SJCRH30 (cell line): Measurements from ENCODE around the gene WDCP. TPM values are rescaled to one million over a fixed set of nuclear protein-coding genes. Genes with fewer than 3 reads are reported as not detected.

Experiments used
- DNase-seq, 2 experiments: peaks; one replicate each; pipeline ENCODE4 v3.0.0-alpha.2; 2015 to 2020
- H3K27ac ChIP-seq: fragments of 250-450 bp; sonication (Bioruptor Pico); 2 replicates; pipeline ENCODE4 v1.5.1; 2020; ENCODE audit warnings: mild to moderate bottlenecking, moderate library complexity
- H3K27me3 ChIP-seq: fragments of 250-450 bp; sonication (Bioruptor Pico); 2 replicates; pipeline ENCODE4 v1.5.1; 2020; ENCODE audit warnings: mild to moderate bottlenecking, moderate library complexity
- H3K36me3 ChIP-seq: fragments of 250-450 bp; sonication (Bioruptor Pico); 2 replicates; pipeline ENCODE4 v1.5.1; 2020; ENCODE audit warnings: mild to moderate bottlenecking, moderate library complexity
- H3K4me1 ChIP-seq: fragments of 250-450 bp; sonication (Bioruptor Pico); 2 replicates; pipeline ENCODE4 v1.5.1; 2020; ENCODE audit warnings: mild to moderate bottlenecking, moderate library complexity
- H3K4me3 ChIP-seq: fragments of 250-450 bp; sonication (Bioruptor Pico); 2 replicates; pipeline ENCODE4 v1.5.1; 2020; ENCODE audit warnings: mild to moderate bottlenecking, moderate library complexity
- H3K9me3 ChIP-seq: fragments of 250-450 bp; sonication (Bioruptor Pico); replicated peaks from 2 replicates; pipeline ENCODE4 v1.5.1; 2020; ENCODE audit warnings: mild to moderate bottlenecking, moderate library complexity
- total RNA-seq: library from RNA; depleted of rRNA; stranded (reverse); fragments of >200 nt; shearing (Covaris generic); gene quantifications from 2 replicates; pipeline ENCODE4 v1.2.3, GENCODE V29; 2014; rRNA removed

WDCP gene
- total RNA-seq, 1 experiment from 2014 or later = 45.5 TPM

DNA sequence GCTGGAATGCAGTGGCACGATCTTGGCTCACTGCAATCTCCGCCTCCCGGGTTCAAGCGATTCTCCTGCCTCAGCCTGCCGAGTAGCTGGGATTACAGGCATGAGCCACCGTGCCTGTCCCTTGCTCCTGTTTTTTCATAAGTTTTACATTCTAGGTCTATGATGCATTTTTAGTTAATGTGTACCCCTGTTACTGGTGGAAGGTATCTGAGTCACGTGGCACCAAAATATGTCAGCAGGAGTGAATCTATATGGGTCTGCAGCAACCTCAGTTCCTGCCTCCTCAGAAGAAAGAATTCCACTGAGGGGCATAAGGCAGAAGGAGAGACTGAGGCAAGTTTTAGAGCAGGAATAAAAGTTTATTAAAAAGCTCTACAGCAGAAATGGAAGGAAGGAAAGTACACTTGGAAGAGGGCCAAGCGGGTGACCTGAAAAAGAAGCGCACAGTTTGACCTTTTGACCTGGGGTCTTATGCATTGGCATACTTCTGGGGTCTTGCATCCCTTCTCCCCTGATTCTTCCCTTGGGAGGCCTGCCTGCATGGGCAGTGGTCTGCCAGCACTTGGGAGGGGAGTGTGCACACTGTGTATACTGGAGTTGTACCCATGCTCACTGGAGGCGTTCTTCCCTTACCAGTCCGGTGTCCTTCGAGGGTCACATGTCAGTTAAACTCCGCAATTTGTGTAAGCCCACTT lies 38.4 kb downstream of the WDCP start:
- Histone ChIP-seq H3K9me3 (no peaks in the 10 kb centered on the region), H3K27ac (no peak overlapping the region), H3K27me3 (no peaks in the 10 kb centered on the region), H3K36me3 (no peaks in the 10 kb centered on the region), H3K4me3 (no peak overlapping the region), H3K4me1 (no peaks in the 10 kb centered on the region)
- DNase-seq = no peak

DNA sequence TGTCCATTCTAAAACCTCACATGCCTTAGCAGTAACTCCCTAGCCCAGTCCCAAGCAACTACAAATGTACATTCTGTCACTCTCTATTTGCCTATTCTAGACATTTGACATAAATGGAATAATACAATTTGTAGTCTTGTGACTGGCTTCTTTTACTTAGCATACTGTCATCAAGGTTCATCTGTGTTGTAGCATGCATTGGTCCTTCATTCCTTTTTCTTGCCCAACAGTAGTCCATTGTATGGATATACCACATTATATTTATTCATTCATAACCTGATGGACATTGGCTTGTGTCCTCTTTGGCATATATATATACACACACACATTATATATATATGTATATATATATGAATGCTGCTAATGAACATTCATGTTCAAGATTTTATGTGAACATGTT lies 39.5 kb downstream of the WDCP start:
- Histone ChIP-seq H3K4me3 (no peak overlapping the region), H3K27me3 (no peaks in the 10 kb centered on the region), H3K9me3 (no peaks in the 10 kb centered on the region), H3K36me3 (peaks cover 1% of the 10 kb centered on the region; the same call in 1 of the 2 replicates), H3K27ac (no peak overlapping the region), H3K4me1 (no peaks in the 10 kb centered on the region)
- no peak for DNase-seq

DNA sequence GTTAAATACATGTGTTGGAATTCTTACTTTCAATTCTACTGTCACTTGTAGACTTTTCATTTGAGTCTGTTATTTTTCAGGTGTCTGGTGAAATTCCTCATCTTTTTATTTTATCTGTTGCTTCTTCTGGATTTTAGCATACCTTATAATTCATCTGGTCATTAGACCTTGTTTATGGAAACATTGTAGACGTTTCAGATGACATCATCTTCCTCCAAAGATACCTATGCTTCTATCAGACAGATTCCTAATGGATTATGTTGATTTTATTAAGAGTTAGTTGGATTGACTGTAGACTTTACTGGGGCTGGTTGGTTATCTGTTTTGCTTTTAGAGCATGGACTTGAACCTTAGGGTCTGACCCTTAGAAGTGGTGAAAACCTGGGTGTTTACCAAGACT lies 52.6 kb downstream of the WDCP start:
- Histone ChIP-seq H3K4me3 (no peak overlapping the region), H3K9me3 (no peaks in the 10 kb centered on the region), H3K4me1 (no peaks in the 10 kb centered on the region), H3K36me3 (peaks cover 22% of the 10 kb centered on the region), H3K27me3 (no peaks in the 10 kb centered on the region), H3K27ac (no peak overlapping the region)
- no peak for DNase-seq

DNA sequence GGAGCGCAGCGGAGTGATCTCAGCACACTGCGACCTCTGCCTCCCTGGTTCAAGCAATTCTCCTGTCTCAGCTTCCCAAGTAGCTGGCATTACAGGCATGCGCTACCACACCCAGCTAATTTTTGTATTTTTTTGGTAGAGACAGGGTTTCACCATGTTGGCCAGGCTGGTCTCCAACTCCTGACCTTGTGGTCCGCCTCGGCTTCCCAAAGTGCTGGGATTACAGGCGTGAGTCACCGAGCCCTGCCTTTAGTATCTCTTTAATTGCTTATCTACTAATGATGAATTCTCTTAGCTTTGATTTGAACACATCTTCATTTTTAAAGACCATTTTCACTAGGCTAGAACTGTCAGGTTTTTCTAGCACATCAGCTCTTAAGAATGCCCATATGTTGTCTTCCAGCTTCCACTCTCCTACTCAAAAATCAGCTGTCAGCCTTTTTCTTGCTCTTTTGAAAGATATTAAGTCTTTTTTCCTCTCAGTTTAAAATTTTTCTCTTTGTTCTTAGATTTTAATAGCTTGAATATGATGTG lies 53.4 kb downstream of the WDCP start:
- H3K27ac ChIP-seq = no peak overlapping the region
- H3K36me3 ChIP-seq = peaks cover 15% of the 10 kb centered on the region
- H3K4me3 ChIP-seq = no peak overlapping the region
- no peaks in the 10 kb centered on the region for H3K4me1 ChIP-seq
- DNase-seq = no peak
- no peaks in the 10 kb centered on the region for H3K27me3 ChIP-seq
- no peaks in the 10 kb centered on the region for H3K9me3 ChIP-seq

DNA sequence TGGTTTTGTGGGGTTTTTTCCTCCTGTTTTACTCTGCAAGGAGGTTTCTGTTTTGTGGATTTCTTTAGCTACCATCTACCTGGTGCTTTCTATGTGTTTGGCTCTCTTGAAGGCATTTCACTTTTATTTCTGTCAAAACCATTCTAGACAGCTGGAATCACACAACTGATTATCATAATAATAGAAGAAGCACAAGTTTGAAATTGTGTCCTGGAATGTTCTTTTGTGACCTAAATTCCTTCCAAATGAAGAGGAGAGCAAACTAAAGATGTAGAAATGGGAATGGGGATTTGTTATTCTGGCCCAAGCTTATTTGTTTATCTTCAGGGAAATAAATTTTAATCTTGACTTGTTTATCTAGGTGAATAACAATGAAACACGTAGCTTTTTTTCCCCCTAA lies 54.3 kb downstream of the WDCP start:
- no peaks in the 10 kb centered on the region for H3K9me3 ChIP-seq
- H3K36me3 ChIP-seq = peaks cover 13% of the 10 kb centered on the region; the same call in 1 of the 2 replicates
- no peak overlapping the region for H3K27ac ChIP-seq
- no peaks in the 10 kb centered on the region for H3K4me1 ChIP-seq
- H3K27me3 ChIP-seq = no peaks in the 10 kb centered on the region
- H3K4me3 ChIP-seq = no peak overlapping the region
- DNase-seq = no peak

DNA sequence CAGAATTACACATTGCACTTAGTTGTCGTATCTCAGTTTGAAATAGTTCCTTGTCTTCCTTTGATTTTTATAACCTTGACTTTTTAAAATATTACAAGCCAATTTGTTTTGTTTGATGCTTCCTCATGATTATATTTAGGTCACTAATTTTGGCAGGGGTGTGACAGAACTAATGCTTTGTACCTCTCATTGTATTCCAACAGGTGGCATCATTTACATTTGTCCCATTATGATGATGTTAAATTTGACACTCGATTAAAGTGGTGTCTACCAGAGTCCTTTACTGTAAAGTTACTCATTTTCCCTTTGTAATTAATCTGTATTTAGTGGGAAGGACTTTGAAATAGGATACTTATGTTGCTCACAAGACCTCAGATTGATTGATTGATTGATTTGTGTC lies 58.8 kb downstream of the WDCP start:
- Histone ChIP-seq H3K36me3 (peaks cover 33% of the 10 kb centered on the region), H3K27me3 (no peaks in the 10 kb centered on the region), H3K4me3 (no peak overlapping the region), H3K4me1 (no peaks in the 10 kb centered on the region), H3K27ac (no peak overlapping the region), H3K9me3 (no peaks in the 10 kb centered on the region)
- peak in 1 of 2 experiments; percentile 35 for DNase-seq

Other genes starting within 250 kb of the WDCP start
- gene ATAD2B, start 120.3 kb downstream of the WDCP start, total RNA-seq = 33.3 and 37.5 TPM in 2 replicates
- gene UBXN2A, start 106.9 kb downstream of the WDCP start, total RNA-seq = 36.4 and 39.9 TPM in 2 replicates
- gene MFSD2B, start 37.3 kb downstream of the WDCP start, total RNA-seq = 0.05 TPM in 1 of 2 replicates, not detected in the other
- gene FKBP1B, start 2.4 kb upstream of the WDCP start, total RNA-seq = 41.8 and 47.2 TPM in 2 replicates
- gene SF3B6, start 28.9 kb upstream of the WDCP start, total RNA-seq = 357 and 360 TPM in 2 replicates
- gene TP53I3, start 37.4 kb upstream of the WDCP start, total RNA-seq = 38.6 and 42.1 TPM in 2 replicates
- 0.53 and 0.81 TPM in 2 replicates for gene PFN4, start 75.9 kb upstream of the WDCP start, total RNA-seq
- 2.2 and 2.5 TPM in 2 replicates for gene FAM228B, start 76.1 kb upstream of the WDCP start, total RNA-seq
- gene FAM228A, start 127.7 kb upstream of the WDCP start, total RNA-seq = not detected in 2 replicates